ENCODE results near the gene C6orf120.
A peak's percentile ranks its signal among the peaks of the same experiment; 100 is the strongest.
"Not testable (repeated sequence)": the region's sequence is repeated elsewhere in the genome, so short reads cannot be mapped to it uniquely, and the experiment has no call there.

The C6orf120 gene

GRCh38 chr6:169684056-169684455, 17.9 kb upstream of the C6orf120 start:
- no peak for DNase-seq

GRCh38 chr6:169685860-169686259, 16.1 kb upstream of the C6orf120 start:
- no peak for DNase-seq

- no peak for DNase-seq
Observed at GRCh38 chr6:169689287-169689686, 12.6 kb upstream of the C6orf120 start.

GRCh38 chr6:169691260-169691659, 10.7 kb upstream of the C6orf120 start:
- DNase-seq: no peak

- no peak for DNase-seq
Observed at GRCh38 chr6:169692516-169692915, 9.4 kb upstream of the C6orf120 start.

- no peak for DNase-seq
Observed at GRCh38 chr6:169695131-169695530, 6.8 kb upstream of the C6orf120 start.

- not testable (repeated sequence) for DNase-seq
Observed at GRCh38 chr6:169697115-169697514, 4.8 kb upstream of the C6orf120 start.

- no peak for DNase-seq
Observed at GRCh38 chr6:169700296-169700695, 1.6 kb upstream of the C6orf120 start.

GRCh38 chr6:169701311-169701953, 494 bp upstream of the C6orf120 start:
- DNase-seq: no peak

- no peak for DNase-seq
Observed at GRCh38 chr6:169702840-169703246, 917 bp downstream of the C6orf120 start.

GRCh38 chr6:169707772-169708171, 5.8 kb downstream of the C6orf120 start:
- no peak for DNase-seq

- DNase-seq: no peak
Observed at GRCh38 chr6:169709293-169709692, 7.4 kb downstream of the C6orf120 start.

- DNase-seq: no peak
Observed at GRCh38 chr6:169710009-169710408, 8.1 kb downstream of the C6orf120 start.

- DNase-seq: no peak
Observed at GRCh38 chr6:169714178-169714577, 12.3 kb downstream of the C6orf120 start.

GRCh38 chr6:169714595-169714994, 12.7 kb downstream of the C6orf120 start:
- DNase-seq: no peak

GRCh38 chr6:169719117-169719516, 17.2 kb downstream of the C6orf120 start:
- no peak for DNase-seq

GRCh38 chr6:169720207-169720855, 18.4 kb downstream of the C6orf120 start:
- peak; percentile 20 for DNase-seq

GRCh38 chr6:169722362-169723199, 20.7 kb downstream of the C6orf120 start:
- DNase-seq: peak; percentile 38

GRCh38 chr6:169723200-169723909, 21.4 kb downstream of the C6orf120 start:
- DNase-seq: peak; percentile 68

GRCh38 chr6:169723991-169724493, 22.1 kb downstream of the C6orf120 start:
- peak; percentile 59 for DNase-seq

GRCh38 chr6:169724494-169725124, 22.7 kb downstream of the C6orf120 start, which contains the start of gene PHF10:
PHF10 (minus strand) TSS chr6:169724500; CDS start chr6:169723931, 569 bp downstream.
- peak; percentile 80 for DNase-seq
